ENCODE results near the gene BACH2. TPM values are rescaled to one million over a fixed set of nuclear protein-coding genes. Genes with fewer than 3 reads are reported as not detected.

BACH2 gene
- total and polyA plus RNA-seq, 2 of the 4 experiments (the other 2 are of a cell fraction): 1.3 to 1.4 TPM

DNA sequence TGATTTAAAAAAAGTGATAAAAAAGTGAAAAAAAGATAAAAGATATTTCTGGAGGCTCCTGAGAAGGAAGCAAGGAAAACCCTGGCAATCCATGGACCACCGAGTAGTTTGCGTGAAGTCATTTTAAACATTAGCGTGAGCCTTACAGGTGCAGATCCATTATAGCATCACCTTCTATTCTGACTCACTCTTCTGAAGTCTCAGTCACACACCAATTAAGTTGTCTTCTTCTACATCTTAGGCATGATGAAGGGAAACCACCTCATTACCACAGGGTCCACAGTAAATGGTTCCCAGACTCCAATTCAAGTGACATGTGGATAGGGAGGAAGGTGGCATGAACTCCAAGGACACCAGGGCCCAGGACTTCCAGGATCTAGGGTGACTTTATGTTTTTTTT is 303.2 kb downstream of the BACH2 start:
- H2BK5ac ChIP-seq (ENCODE audit: low read depth, low read length, poor library complexity, severe bottlenecking): no peak overlapping the region
- no peaks in the 10 kb centered on the region for H3K9me1 ChIP-seq (ENCODE audit: insufficient read depth, low read length)
- H4K5ac ChIP-seq (ENCODE audit: low read depth, low read length): no peak overlapping the region
- dilution Hi-C loops (cut with HindIII; ENCODE audit: low sequenced_read_pairs, unreplicated experiment): no loop called here
- intact Hi-C loops (cut with micrococcal nuclease): no loop called here
- no peak overlapping the region for H3K56ac ChIP-seq (ENCODE audit: extremely low read depth, insufficient read depth, low read length)
- no peaks in the 10 kb centered on the region for H3K9me3 ChIP-seq (ENCODE audit: control insufficient read depth, insufficient read depth, low read length)
- ATAC-seq (ENCODE audit: low read depth): no peak
- no peak overlapping the region for H4K91ac ChIP-seq (ENCODE audit: insufficient read depth, low read depth, low read length)
- H2BK15ac ChIP-seq (ENCODE audit: low read depth, low read length): peak overlapping the region; percentile 50; the same call in 1 of the 3 replicates
- H3K4me2 ChIP-seq (ENCODE audit: low read depth, low read length): no peak overlapping the region
- H3K14ac ChIP-seq (replicated peaks; ENCODE audit: low read depth, low read length): no peak overlapping the region
- ChIA-PET POLR2A (ENCODE audit: unreplicated experiment) (no interaction called here), CTCF (no interaction called here)
- no peaks in the 10 kb centered on the region for H3K79me1 ChIP-seq (ENCODE audit: low read depth in 1 of 2, low read length in 2 of 2)
- no peak overlapping the region for H2AK9ac ChIP-seq (replicated peaks; ENCODE audit: low read depth, low read length, poor library complexity)
- H3K27me3 ChIP-seq (ENCODE audit: control insufficient read depth, insufficient read depth, low read length): no peaks in the 10 kb centered on the region
- H3K27ac ChIP-seq (ENCODE audit: insufficient read depth, low read length): no peak overlapping the region
- no peak overlapping the region for H4K8ac ChIP-seq (ENCODE audit: low read depth in 2 of 2, low read length in 2 of 2)
- TF ChIP-seq NFE2L2 (IDR thresholded peaks at IDR 0.05; ENCODE audit: low read depth, low read length) (no peak), MAFK (IDR thresholded peaks at IDR 0.05; ENCODE audit: low read depth, low read length) (no peak), CHD1 (IDR thresholded peaks at IDR 0.05; ENCODE audit: low read depth, low read length) (no peak), FOS (IDR thresholded peaks at IDR 0.05; ENCODE audit: low read depth, low read length) (no peak)
- TF ChIP-seq, protein P1, sequence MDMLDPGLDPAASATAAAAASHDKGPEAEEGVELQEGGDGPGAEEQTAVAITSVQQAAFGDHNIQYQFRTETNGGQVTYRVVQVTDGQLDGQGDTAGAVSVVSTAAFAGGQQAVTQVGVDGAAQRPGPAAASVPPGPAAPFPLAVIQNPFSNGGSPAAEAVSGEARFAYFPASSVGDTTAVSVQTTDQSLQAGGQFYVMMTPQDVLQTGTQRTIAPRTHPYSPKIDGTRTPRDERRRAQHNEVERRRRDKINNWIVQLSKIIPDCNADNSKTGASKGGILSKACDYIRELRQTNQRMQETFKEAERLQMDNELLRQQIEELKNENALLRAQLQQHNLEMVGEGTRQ (IDR thresholded peaks at IDR 0.05; ENCODE audit: low read depth, low read length): no peak
- TF ChIP-seq, protein P2, sequence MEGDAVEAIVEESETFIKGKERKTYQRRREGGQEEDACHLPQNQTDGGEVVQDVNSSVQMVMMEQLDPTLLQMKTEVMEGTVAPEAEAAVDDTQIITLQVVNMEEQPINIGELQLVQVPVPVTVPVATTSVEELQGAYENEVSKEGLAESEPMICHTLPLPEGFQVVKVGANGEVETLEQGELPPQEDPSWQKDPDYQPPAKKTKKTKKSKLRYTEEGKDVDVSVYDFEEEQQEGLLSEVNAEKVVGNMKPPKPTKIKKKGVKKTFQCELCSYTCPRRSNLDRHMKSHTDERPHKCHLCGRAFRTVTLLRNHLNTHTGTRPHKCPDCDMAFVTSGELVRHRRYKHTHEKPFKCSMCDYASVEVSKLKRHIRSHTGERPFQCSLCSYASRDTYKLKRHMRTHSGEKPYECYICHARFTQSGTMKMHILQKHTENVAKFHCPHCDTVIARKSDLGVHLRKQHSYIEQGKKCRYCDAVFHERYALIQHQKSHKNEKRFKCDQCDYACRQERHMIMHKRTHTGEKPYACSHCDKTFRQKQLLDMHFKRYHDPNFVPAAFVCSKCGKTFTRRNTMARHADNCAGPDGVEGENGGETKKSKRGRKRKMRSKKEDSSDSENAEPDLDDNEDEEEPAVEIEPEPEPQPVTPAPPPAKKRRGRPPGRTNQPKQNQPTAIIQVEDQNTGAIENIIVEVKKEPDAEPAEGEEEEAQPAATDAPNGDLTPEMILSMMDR (conservative IDR thresholded peaks at IDR 0.05; ENCODE audit: low read depth, low read length): no peak
- TF ChIP-seq, protein P3, sequence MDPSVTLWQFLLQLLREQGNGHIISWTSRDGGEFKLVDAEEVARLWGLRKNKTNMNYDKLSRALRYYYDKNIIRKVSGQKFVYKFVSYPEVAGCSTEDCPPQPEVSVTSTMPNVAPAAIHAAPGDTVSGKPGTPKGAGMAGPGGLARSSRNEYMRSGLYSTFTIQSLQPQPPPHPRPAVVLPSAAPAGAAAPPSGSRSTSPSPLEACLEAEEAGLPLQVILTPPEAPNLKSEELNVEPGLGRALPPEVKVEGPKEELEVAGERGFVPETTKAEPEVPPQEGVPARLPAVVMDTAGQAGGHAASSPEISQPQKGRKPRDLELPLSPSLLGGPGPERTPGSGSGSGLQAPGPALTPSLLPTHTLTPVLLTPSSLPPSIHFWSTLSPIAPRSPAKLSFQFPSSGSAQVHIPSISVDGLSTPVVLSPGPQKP (IDR thresholded peaks at IDR 0.05; ENCODE audit: borderline replicate concordance, low read depth, low read length): no peak
- H2BK120ac ChIP-seq (ENCODE audit: low read depth, low read length): no peak overlapping the region
- BruUV-seq (replicated peaks): no TSS peak
- H3K23ac ChIP-seq (ENCODE audit: low read depth, low read length): no peak overlapping the region
- H3K4me1 ChIP-seq (ENCODE audit: control insufficient read depth, insufficient read depth, low read length): peaks cover 6% of the 10 kb centered on the region
- H2AFZ ChIP-seq (replicated peaks; ENCODE audit: low read length, poor library complexity): no peak overlapping the region
- in situ Hi-C loops (cut with MboI; ENCODE audit: low sequenced_read_pairs): no loop called here
- H2AK5ac ChIP-seq (ENCODE audit: low read depth, low read length): no peak overlapping the region
- no peaks in the 10 kb centered on the region; the same call in 1 of the 2 replicates for H3K36me3 ChIP-seq (ENCODE audit: control insufficient read depth, insufficient read depth, low read length)
- no peak overlapping the region for H3K4ac ChIP-seq (ENCODE audit: low read depth, low read length)
- no peak for DNase-seq
- no peak overlapping the region for H3K9ac ChIP-seq (ENCODE audit: low read depth, low read length)
- H3K18ac ChIP-seq (ENCODE audit: low read depth, low read length): no peak overlapping the region
- no peaks in the 10 kb centered on the region for H4K20me1 ChIP-seq (ENCODE audit: insufficient read depth, low read length)
- H2BK20ac ChIP-seq (ENCODE audit: low read depth, low read length): no peak overlapping the region
- no peak overlapping the region for H3K4me3 ChIP-seq (ENCODE audit: insufficient read depth, low read depth, low read length)
- WGBS, 2 experiments (ENCODE audit: extremely low coverage in 2 of 2, insufficient read length in 1 of 2): 100% methylated on average over 1 of the region's 3 CpGs; no CpG with 5 or more reads in 1 of the 2 experiments
